AG08395 (cell line): Measurements from ENCODE around the gene TMEM18.
"Not testable (repeated sequence)": the region's sequence is repeated elsewhere in the genome, so short reads cannot be mapped to it uniquely, and the experiment has no call there.

ENCODE experiments used
- DNase-seq: peaks from one replicate; pipeline ENCODE4 v3.0.0; 2012; ENCODE audit warnings: mixed read lengths, low spot score

TMEM18 gene

DNA sequence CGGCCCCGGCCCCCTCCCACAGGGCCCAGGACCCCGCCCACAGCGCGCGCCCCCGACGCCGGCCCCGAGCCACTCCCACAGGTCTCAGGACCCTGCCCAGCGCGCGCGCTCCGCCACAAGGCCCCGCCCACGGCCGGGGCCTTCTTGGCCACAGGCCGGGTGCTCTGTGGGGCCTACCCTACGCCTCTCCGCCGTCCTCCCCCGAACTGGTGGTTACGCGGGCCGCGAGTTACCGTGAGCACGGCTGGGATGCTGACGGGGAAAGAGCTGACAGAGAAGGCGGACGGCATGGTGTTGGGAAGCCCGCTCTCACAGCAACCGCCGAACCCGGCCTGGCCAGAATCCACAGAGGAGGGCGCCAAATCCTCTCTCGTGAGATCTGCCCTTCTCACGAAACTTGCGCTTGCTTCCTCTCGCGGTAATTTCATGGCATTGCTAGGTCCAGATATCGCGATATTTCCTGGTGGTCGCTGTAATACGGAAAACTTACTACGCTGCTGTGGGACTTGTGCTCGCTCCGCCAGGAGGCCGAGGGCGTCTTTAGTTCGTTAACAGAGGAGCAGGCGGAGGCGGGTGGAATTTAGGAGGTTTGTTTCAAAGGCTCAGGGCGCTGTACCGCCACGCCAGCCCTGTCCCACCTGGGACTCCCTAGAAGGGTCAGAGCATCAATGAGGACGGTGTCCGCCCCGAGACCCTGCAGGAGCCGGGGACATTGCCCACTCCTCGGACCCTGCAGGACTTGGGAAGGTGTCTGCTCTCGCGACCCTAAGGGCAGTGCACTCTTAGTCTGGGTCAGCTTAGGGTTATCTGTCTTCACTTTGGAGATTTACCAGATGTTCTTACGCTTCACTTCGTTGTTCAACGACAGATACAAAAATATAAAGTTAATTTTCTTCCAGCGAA, at the start of gene TMEM18:
Gene TMEM18, minus strand, starts transcription at position 351 of the 903 bp plus-strand sequence. Its CDS starts 61 bp downstream, at position 290.
- DNase-seq, result peak; percentile 92

- no peak for DNase-seq
Measured at GRCh38 chr2:726169-726568, 49.0 kb upstream of the TMEM18 start.

GRCh38 chr2:725468-725867, 48.3 kb upstream of the TMEM18 start:
- DNase-seq, result no peak

- DNase-seq, result no peak
Measured at GRCh38 chr2:723761-724160, 46.6 kb upstream of the TMEM18 start.

GRCh38 chr2:720842-721241, 43.6 kb upstream of the TMEM18 start:
- DNase-seq, result no peak

GRCh38 chr2:719734-720133, 42.5 kb upstream of the TMEM18 start:
- no peak for DNase-seq

DNA sequence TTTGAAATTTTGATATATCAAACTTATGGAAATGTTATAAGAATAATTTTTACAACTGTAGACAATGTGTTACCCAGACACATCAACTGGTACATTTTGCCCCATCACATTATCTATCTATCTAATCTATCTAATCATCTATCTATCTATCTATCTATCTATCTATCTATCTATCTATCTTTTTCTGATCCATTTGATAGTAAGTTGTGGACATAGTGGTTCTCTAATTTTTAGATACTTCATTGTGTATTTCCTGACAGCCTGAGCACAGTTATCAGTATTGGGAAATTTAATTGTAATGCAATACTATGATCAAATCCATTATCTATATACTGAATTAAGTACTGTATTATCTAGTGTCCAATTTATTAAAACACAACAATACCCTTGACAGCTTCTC, 42.0 kb upstream of the TMEM18 start:
- no peak for DNase-seq

DNA sequence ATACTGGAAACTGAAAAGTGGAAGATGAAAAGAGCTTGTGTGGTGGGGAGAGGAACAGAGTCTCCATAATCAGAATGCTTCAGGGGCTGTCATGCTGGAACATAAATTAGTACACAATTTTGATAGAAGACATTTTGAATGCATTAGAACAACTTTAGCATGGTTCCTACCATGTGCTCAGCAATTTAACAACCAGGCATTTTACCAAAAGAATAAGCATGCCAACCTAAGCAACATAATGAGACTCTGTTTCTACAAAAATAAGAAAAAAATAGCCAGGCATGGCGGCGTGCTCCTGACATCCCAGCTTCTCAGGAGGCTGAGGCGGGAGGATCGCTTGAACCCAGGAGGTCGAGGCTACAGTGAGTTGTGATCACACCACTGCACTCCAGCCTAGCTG, 40.5 kb upstream of the TMEM18 start:
- DNase-seq, result no peak

DNA sequence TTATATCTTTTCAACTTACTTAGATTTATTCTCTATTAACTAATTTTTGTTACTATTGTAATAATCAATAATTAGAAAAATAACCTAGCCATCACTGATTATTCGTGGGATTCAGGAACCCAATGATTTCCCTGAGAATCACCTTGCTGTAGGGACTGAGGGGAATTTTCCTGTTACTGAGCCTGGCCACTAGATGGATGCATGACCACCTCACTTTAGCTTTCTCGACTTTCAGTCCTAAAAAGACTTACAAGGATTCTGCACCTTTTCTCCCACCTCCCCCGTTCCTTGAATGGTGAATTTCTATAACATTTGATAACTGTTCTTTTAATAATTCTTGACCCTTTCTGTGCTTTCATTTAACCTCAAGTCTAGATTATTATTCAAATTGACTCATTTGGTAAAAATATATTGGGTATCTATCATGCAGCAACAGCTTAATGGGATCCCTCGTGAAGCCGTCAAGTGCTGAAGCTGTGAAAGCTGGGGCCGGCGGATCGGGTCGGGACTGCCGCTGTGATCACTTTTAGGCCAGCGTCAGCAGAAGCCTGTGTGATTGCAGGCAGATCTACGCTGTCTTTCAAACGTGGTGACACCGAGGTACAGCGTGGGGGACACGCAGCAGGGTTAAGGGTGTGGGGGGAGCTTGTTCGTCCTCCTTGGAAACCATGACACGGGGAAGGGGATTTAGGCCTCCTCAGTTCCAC, 38.8 kb upstream of the TMEM18 start:
- peak; percentile 26 for DNase-seq

DNA sequence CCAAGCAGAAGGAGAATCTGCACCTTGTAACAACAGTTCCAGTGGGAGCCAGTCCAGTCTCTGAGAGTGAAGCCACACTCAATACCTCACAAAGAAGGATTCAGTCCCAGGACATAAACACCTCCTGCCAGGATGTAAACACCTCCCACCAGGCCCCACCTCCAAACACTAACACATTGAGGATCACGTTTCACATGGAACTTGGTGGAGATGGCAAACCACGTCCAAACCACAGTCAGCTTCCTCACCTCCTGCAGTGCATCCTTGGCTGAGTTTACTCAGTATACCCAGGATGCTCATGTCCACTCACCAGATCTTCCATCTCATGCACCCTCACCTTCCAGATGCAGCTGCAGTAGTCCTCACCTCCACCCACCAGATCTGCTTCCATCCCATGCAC, 37.8 kb upstream of the TMEM18 start:
- DNase-seq, result no peak

DNA sequence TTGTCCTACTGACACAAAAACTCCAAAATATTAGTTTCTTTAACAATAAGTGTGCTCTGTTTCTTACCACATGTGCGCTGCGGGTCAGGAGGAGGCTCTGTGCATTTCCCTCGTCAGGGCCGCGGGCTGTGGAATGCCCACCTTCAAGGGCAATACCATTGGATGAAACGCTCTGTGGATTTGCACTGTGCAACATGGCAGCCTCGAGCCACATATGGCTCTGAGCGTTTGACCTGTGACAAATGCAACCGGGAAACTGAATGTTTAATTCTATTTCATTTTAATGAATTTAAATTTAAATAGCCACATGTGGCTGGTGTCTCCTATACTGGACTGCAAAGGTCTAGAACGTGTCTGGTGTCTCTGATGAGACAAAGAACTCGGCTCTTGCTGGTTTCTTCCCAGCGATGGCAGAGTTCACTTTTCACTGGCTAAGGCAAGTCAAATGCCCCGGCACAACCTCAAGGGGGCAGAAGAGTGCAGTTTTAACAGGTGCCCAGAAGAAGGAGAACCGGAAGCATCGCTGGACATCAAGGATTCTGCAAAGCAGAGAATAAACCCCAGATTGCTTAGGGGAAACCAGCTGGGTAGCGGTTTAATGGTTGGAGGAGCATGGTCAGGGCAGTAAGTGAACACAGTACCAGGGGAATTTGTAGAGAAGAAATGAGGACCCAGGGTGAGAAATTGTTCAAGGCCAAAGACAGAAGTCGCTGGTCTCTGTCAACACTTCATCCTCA, 37.0 kb upstream of the TMEM18 start:
- peak; percentile 58 for DNase-seq

- no peak for DNase-seq
Measured at GRCh38 chr2:710867-711665, 33.9 kb upstream of the TMEM18 start.

GRCh38 chr2:709138-709765, 32.0 kb upstream of the TMEM18 start:
- no peak for DNase-seq

DNA sequence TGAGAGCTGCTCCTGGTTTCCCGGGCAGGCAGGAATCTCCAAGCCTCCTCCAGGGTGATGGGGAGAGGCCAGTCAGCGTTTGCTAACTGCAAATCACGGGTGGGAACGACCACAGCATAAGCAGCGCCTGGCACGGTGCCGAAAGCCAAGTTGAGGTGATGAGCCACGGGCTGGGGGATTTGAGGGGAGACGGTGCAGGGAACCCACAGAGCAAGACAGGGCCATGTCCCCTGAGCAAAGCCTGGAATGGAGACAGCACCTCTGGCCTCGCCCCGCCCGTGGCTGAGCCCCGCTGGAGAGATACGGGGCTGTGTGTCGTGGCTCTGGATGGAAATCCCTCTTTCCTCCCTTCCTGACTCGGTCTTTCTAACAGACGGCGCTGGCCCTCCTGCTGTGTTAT, 31.5 kb upstream of the TMEM18 start:
- DNase-seq, result no peak

DNA sequence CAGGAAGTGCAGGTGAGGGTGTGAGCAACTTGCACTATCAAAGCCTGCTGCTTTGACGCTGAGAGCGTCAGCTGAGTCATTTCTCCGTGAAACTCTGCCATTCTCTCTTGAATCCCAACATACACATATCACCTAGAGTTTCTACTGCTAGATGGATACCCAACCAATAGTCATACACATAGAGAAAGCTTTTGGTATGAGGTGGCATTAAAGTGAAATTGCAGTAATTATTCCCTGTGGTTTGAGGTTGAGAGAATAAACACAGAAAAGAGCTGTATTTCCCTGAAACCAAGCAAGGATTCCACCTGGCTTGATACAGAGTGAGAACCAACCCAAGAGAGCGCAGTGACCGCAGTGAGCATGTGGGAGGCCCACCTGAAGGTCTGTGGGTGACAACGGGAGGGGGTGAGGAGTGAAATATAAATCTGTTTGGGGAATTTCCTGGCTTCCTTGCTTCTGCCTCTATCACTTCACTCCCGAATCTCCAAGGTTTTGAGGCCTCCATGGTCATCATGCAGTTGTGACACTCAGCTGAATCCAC, 28.8 kb upstream of the TMEM18 start:
- no peak for DNase-seq

- DNase-seq, result not testable (repeated sequence)
Measured at GRCh38 chr2:702765-703164, 25.6 kb upstream of the TMEM18 start.

DNA sequence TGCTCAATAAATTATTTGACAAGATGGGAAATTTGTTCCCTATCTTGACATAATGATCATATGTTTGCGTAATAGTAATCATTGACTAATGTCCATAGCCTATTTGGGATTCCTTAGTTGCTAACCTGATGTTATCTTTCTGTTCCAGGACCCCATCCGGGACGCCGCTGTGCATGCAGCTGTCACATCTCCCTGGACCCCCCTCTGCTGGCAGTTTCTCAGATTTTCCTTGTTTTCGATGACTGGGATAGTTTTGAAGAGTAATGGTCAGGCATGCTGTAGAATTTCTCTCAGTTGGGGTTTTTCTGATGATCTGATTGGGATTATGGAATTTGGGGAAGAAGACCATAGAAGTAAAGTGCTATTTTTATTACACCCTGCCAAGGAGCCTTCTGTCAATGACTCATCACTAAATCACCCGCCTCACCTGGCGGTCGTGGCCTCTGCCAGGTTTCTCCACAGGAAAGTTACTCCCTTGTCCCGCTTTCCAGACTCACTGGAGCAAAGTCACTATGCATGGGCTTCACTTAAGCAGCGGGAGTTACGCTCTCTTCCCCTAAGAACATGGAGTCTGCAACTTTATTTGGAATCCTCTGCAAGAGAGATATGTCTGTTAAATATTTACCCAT, 19.9 kb upstream of the TMEM18 start:
- no peak for DNase-seq

GRCh38 chr2:696463-696862, 19.3 kb upstream of the TMEM18 start:
- DNase-seq, result no peak

DNA sequence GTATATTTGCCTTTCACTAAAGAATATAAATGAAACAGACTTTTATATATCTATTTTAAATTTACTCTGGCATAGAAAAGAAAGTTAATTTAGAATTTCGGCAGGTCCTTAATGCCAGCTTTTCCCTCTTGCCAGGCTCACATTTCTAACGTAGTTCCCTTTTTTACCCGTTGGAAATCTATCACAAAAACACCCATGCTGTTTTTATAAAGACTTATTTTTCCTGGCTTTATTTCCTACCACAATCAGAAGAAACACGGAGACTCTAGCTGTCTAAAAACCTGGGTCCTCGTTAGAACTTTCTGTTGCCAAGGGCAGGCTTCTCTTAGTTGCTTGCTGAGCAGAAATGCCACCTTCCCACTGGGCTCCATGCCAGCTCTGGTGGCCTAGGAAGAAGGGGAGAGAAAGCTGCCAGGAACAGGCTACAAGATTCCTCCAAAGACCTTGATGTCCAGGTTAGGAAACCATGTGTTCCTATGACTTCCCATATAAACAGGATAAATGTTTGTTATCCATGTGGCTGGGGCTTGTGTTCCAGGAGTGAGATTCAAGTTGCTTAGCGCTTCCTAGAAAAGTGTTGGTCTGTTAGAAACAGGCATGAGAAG, 17.8 kb upstream of the TMEM18 start:
- DNase-seq, result no peak

DNA sequence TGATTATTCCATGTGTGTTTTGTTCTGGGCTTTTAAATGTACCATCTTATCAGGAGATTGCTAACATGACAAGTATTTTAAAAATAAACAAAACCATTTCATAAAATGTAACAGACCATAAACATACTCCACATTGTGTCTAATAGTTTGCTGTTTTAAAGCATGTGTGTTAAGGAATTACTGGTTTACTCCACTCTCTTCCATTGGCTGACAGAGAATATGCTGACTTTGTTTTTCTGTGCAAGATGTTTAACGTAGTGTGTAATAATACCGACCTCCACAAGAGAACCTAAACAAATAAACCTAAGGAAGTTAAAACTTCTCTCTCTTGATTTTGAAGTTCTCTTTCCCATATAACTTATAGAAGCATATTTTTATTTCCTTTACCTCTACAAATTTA, 17.0 kb upstream of the TMEM18 start:
- no peak for DNase-seq
